Left hindlimb (tissue), 1 donor: ENCODE data around the gene CCR6.
"Not testable (repeated sequence)": the region's sequence is repeated elsewhere in the genome, so short reads cannot be mapped to it uniquely, and the experiment has no call there.

Source experiments
- DNase-seq: peaks from one replicate; pipeline ENCODE4 v3.0.0-alpha.2; 2018

Gene CCR6

GRCh38 chr6:167178896-167179655 is 56.2 kb downstream of the CCR6 start:
- not testable (repeated sequence) for DNase-seq

- DNase-seq = not testable (repeated sequence)
Measured at GRCh38 chr6:167180086-167180485, 57.2 kb downstream of the CCR6 start.

DNA sequence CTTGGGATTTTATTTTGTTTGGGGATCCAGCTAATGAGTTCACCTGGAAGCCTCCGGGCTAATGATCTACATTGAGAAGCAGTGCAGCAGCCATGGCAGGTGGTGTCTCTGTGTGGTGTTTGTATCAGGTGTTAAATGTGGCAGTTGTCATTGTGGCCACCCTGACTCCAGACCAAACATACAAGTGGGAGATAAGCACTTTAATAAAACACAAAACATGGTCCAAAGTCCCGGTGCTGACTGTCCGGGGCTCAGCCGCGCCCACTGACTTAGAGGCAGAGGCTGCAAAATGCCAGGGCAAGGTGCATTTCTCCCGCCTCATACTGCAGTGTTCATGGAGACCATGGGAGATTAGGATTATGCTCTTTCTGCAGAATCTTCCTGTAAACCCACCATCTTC is 58.5 kb downstream of the CCR6 start:
- not testable (repeated sequence) for DNase-seq

DNA sequence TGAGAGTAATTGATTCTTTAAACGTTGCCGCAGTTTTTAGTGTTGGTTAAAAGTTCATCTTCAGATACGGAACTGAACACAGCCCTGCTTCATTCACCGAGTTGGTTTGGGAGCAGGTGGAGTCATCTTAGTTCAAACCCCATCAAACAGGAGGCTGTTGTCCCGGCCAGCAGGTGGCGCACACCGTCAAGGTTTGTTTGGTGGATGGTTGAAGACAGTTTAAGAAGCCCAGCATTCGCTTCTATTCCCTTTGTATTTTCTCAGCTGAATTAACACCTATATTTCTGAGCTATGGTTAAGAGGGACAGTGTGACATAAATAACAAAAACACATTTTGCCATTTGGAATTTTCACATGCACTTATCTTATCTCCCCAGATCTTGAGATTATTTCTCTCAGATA is 60.0 kb downstream of the CCR6 start:
- DNase-seq = not testable (repeated sequence)

- DNase-seq = not testable (repeated sequence)
Measured at GRCh38 chr6:167185101-167185500, 62.2 kb downstream of the CCR6 start.

- not testable (repeated sequence) for DNase-seq
Measured at GRCh38 chr6:167187275-167187674, 64.4 kb downstream of the CCR6 start.
